WTC11 (cell line): ENCODE measurements around the gene IMP3. TPM values are rescaled to one million over a fixed set of nuclear protein-coding genes. Genes with fewer than 3 reads are reported as not detected.

ENCODE experiments used
- ATAC-seq: fragments of 200-7000 bp; cut with Tn5 transposase; 2 replicates; pipeline ENCODE4 v1.10.0; 2021; ENCODE audit warnings: mild to moderate bottlenecking, moderate library complexity
- CTCF ChIA-PET: fragments of 300-600 bp; sonication (Branson Sonifier 250); formaldehyde crosslinking; loops from one replicate; lab custom pipeline; 2021; ENCODE audit warnings: antibody characterized with exemption; lab: Charles Lee
- POLR2A ChIA-PET: fragments of 350-600 bp; sonication (Branson Sonifier 250); formaldehyde crosslinking; loops from one replicate; lab custom pipeline; 2021; ENCODE audit warnings: antibody characterized with exemption; lab: Charles Lee
- DNase-seq: peaks from one replicate; pipeline ENCODE4 v3.0.0; 2021; ENCODE audit warnings: low spot score
- H3K27ac Mint-ChIP-seq: 2 replicates; pipeline ENCODE4 v1.8.0; 2021; ENCODE audit warnings: mixed read lengths
- H3K27me3 Mint-ChIP-seq: 2 replicates; pipeline ENCODE4 v1.8.0; 2021; ENCODE audit warnings: low read depth, mild to moderate bottlenecking, moderate library complexity, mixed read lengths
- H3K36me3 Mint-ChIP-seq: 2 replicates; pipeline ENCODE4 v1.8.0; 2021; ENCODE audit warnings: mixed read lengths
- H3K4me1 Mint-ChIP-seq: 2 replicates; pipeline ENCODE4 v1.8.0; 2022; ENCODE audit warnings: mixed read lengths
- H3K4me3 Mint-ChIP-seq: 2 replicates; pipeline ENCODE4 v1.8.0; 2021; ENCODE audit warnings: mild to moderate bottlenecking, moderate library complexity, mixed read lengths
- H3K9me3 Mint-ChIP-seq: 2 replicates; pipeline ENCODE4 v1.8.0; 2021; ENCODE audit warnings: mixed read lengths
- ATF1 ChIP-seq: sonication (generic); formaldehyde crosslinking; IDR thresholded peaks from 2 replicates; pipeline ENCODE4 v1.8.1; 2023; ENCODE audit warnings: mild to moderate bottlenecking, moderate library complexity, missing genetic modification reagents
- CBFB ChIP-seq: sonication (generic); formaldehyde crosslinking; IDR thresholded peaks from 2 replicates; pipeline ENCODE4 v1.8.1; 2022; ENCODE audit warnings: mild to moderate bottlenecking, low read depth, missing genetic modification reagents
- ELF4 ChIP-seq: sonication (generic); formaldehyde crosslinking; IDR thresholded peaks from 2 replicates; pipeline ENCODE4 v1.8.1; 2022; ENCODE audit warnings: low read depth, mild to moderate bottlenecking, moderate library complexity, missing genetic modification reagents
- EMX1 ChIP-seq: fragments of 250-450 bp; sonication (Bioruptor Pico); IDR thresholded peaks from 2 replicates; pipeline ENCODE4 v1.8.0; 2021; ENCODE audit warnings: mild to moderate bottlenecking
- ESRRA ChIP-seq: sonication (generic); formaldehyde crosslinking; IDR thresholded peaks from 2 replicates; pipeline ENCODE4 v1.8.1; 2022; ENCODE audit warnings: mild to moderate bottlenecking, missing genetic modification reagents, borderline replicate concordance
- JAZF1 ChIP-seq: fragments of 250-450 bp; sonication (Bioruptor Pico); IDR thresholded peaks from 2 replicates; pipeline ENCODE4 v1.9.0; 2021; ENCODE audit warnings: moderate library complexity, mild to moderate bottlenecking, inconsistent platforms
- NR1H2 ChIP-seq: sonication (generic); formaldehyde crosslinking; IDR thresholded peaks from 2 replicates; pipeline ENCODE4 v1.9.0; 2021; ENCODE audit warnings: mild to moderate bottlenecking, moderate library complexity, missing genetic modification reagents
- NR3C1 ChIP-seq: sonication (generic); formaldehyde crosslinking; conservative IDR thresholded peaks from 2 replicates; pipeline ENCODE4 v1.8.1; 2023; ENCODE audit warnings: low read depth, mild to moderate bottlenecking, missing genetic modification reagents
- RELA ChIP-seq: sonication (generic); formaldehyde crosslinking; IDR thresholded peaks from 2 replicates; pipeline ENCODE4 v1.8.1; 2022; ENCODE audit warnings: missing genetic modification reagents, mild to moderate bottlenecking, borderline replicate concordance
- SMAD3 ChIP-seq: sonication (generic); formaldehyde crosslinking; IDR thresholded peaks from 2 replicates; pipeline ENCODE4 v1.8.0; 2022; ENCODE audit warnings: missing genetic modification reagents, mild to moderate bottlenecking, borderline replicate concordance
- TP53 ChIP-seq: sonication (generic); formaldehyde crosslinking; IDR thresholded peaks from 2 replicates; pipeline ENCODE4 v1.8.1; 2023; ENCODE audit warnings: mild to moderate bottlenecking, missing genetic modification reagents
- ZNF317 ChIP-seq: sonication (generic); formaldehyde crosslinking; IDR thresholded peaks from 2 replicates; pipeline ENCODE4 v1.8.1; 2023; ENCODE audit warnings: low read depth, mild to moderate bottlenecking, moderate library complexity, missing genetic modification reagents, borderline replicate concordance
- ZNF416 ChIP-seq: fragments of 250-450 bp; sonication (Bioruptor Pico); IDR thresholded peaks from 2 replicates; pipeline ENCODE4 v1.9.0; 2021; ENCODE audit warnings: mild to moderate bottlenecking, inconsistent platforms
- total RNA-seq: library from RNA; stranded (reverse); gene quantifications from 3 replicates; pipeline ENCODE4 v1.2.3, GENCODE V29; 2021
- TF ChIP-seq, protein P1 (sequence below): sonication (generic); formaldehyde crosslinking; IDR thresholded peaks from 2 replicates; pipeline ENCODE4 v1.8.1; 2022; ENCODE audit warnings: low read depth, mild to moderate bottlenecking, moderate library complexity, missing genetic modification reagents, borderline replicate concordance
- TF ChIP-seq, protein P2 (sequence below): fragments of 250-450 bp; sonication (Bioruptor Pico); IDR thresholded peaks from 2 replicates; pipeline ENCODE4 v1.9.0; 2021; ENCODE audit warnings: mild to moderate bottlenecking
- TF ChIP-seq, protein P3 (sequence below): sonication (generic); formaldehyde crosslinking; conservative IDR thresholded peaks from 2 replicates; pipeline ENCODE4 v1.8.1; 2023; ENCODE audit warnings: mild to moderate bottlenecking, low read depth, missing genetic modification reagents, moderate library complexity
- TF ChIP-seq, protein P4 (sequence below): fragments of 250-450 bp; sonication (Bioruptor Pico); IDR thresholded peaks from 2 replicates; pipeline ENCODE4 v1.9.0; 2021; ENCODE audit warnings: moderate library complexity, mild to moderate bottlenecking, inconsistent platforms, borderline replicate concordance
- TF ChIP-seq, protein P5 (sequence below): sonication (generic); formaldehyde crosslinking; IDR thresholded peaks from 2 replicates; pipeline ENCODE4 v1.8.1; 2023; ENCODE audit warnings: mild to moderate bottlenecking, missing genetic modification reagents
- TF ChIP-seq, protein P6 (sequence below): sonication (generic); formaldehyde crosslinking; IDR thresholded peaks from 2 replicates; pipeline ENCODE4 v1.8.0; 2022; ENCODE audit warnings: mild to moderate bottlenecking, missing genetic modification reagents
- TF ChIP-seq, protein P7 (sequence below): sonication (generic); formaldehyde crosslinking; IDR thresholded peaks from 2 replicates; pipeline ENCODE4 v1.8.1; 2023; ENCODE audit warnings: mild to moderate bottlenecking, missing genetic modification reagents, moderate library complexity

The IMP3 gene
- total RNA-seq, 1 experiment from 2014 or later = 107 TPM

DNA sequence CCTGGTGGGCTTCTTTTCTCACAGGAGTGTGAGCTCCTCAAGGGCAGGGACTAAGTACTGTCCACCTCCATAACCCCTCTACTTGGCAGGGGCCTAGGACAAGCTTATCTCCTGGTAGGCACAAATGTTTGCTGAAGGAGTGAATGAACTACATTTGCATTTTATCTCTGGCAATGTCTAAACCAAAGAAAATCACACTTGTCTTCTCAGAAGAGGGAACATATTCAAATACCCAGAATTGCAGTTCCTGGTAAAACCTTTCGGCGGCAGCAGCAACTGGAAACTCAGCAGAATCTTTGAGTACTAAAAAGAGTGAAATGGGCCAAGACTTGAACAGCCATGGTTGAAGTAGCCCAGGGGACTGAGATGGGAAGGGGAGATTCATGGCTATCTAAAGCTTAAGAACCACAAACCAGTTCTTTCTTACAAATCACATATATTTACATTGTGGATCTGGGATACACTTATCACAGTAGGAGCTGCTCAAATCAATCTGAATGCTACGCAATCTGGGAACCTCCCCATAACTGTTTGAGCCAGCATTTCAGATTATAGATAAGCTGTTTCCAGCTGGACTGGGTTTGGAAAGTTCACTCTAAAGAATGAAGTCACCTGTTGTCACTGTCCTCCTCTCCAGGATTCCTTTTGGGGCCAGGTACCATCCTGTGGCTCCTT, 42.2 kb downstream of the IMP3 start:
- peak; percentile 35 for DNase-seq
- Mint-ChIP-seq H3K27me3 (no peaks in the 10 kb centered on the region), H3K27ac (no peak overlapping the region), H3K4me1 (no peaks in the 10 kb centered on the region), H3K4me3 (no peak overlapping the region), H3K9me3 (no peaks in the 10 kb centered on the region), H3K36me3 (peaks cover 25% of the 10 kb centered on the region)
- POLR2A ChIA-PET = no interaction called here
- CTCF ChIA-PET = interaction anchor here (0.5 to 2.0 kb wide), 12 partner anchors 10 to 230 kb away, joined by 3 to 7 read pairs (median 4); partner anchors contain the start of genes MAN2C1, PTPN9, SIN3A and SNX33
- peak; percentile 38; the same call in 1 of the 2 replicates for ATAC-seq
- TF ChIP-seq, protein P1, sequence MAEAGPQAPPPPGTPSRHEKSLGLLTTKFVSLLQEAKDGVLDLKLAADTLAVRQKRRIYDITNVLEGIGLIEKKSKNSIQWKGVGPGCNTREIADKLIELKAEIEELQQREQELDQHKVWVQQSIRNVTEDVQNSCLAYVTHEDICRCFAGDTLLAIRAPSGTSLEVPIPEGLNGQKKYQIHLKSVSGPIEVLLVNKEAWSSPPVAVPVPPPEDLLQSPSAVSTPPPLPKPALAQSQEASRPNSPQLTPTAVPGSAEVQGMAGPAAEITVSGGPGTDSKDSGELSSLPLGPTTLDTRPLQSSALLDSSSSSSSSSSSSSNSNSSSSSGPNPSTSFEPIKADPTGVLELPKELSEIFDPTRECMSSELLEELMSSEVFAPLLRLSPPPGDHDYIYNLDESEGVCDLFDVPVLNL (CRISPR knock-in tag) = no peak
- TF ChIP-seq, protein P2, sequence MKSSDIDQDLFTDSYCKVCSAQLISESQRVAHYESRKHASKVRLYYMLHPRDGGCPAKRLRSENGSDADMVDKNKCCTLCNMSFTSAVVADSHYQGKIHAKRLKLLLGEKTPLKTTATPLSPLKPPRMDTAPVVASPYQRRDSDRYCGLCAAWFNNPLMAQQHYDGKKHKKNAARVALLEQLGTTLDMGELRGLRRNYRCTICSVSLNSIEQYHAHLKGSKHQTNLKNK (CRISPR knock-in tag) = no peak
- TF ChIP-seq CBFB (CRISPR knock-in tag) (no peak), TP53 (CRISPR knock-in tag) (no peak), ZNF317 (CRISPR knock-in tag) (no peak)

DNA sequence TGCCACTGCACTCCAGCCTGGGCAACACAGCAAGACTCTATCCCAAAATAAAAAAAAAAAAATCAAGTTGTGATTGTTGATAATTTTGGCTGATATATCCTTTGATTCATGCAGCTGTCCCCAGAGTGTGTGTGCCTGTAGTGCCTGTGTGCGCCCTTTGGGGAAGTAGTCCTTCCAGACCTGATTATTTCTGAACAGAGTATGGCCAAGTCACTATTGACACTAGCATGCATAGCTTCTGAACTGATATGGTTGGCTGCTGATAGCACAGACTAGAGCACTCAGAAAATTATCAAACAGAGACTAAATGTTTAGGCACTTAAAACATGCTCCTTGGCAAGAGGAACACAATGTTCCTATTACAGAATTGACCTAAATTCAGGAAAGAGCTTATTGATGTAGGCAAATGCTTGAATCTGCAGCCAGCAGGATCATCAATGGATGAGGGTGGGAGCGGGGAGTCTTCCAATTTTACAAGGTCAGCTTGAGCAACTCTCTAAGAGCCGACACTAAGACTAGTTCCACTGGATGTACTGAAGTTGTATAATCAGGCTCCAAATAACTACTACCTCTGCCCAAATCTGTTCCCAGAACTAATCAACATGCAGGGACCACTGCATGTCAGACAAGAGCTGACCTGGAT, 43.2 kb downstream of the IMP3 start:
- Mint-ChIP-seq H3K27me3 (no peaks in the 10 kb centered on the region), H3K36me3 (peaks cover 25% of the 10 kb centered on the region), H3K27ac (no peak overlapping the region), H3K9me3 (no peaks in the 10 kb centered on the region), H3K4me1 (no peaks in the 10 kb centered on the region), H3K4me3 (no peak overlapping the region)
- TF ChIP-seq, protein P3, sequence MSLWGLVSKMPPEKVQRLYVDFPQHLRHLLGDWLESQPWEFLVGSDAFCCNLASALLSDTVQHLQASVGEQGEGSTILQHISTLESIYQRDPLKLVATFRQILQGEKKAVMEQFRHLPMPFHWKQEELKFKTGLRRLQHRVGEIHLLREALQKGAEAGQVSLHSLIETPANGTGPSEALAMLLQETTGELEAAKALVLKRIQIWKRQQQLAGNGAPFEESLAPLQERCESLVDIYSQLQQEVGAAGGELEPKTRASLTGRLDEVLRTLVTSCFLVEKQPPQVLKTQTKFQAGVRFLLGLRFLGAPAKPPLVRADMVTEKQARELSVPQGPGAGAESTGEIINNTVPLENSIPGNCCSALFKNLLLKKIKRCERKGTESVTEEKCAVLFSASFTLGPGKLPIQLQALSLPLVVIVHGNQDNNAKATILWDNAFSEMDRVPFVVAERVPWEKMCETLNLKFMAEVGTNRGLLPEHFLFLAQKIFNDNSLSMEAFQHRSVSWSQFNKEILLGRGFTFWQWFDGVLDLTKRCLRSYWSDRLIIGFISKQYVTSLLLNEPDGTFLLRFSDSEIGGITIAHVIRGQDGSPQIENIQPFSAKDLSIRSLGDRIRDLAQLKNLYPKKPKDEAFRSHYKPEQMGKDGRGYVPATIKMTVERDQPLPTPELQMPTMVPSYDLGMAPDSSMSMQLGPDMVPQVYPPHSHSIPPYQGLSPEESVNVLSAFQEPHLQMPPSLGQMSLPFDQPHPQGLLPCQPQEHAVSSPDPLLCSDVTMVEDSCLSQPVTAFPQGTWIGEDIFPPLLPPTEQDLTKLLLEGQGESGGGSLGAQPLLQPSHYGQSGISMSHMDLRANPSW (CRISPR knock-in tag) = no peak
- TF ChIP-seq, protein P4, sequence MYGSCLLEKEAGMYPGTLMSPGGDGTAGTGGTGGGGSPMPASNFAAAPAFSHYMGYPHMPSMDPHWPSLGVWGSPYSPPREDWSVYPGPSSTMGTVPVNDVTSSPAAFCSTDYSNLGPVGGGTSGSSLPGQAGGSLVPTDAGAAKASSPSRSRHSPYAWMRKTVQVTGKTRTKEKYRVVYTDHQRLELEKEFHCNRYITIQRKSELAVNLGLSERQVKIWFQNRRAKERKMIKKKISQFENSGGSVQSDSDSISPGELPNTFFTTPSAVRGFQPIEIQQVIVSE = no peak
- TF ChIP-seq SMAD3 (CRISPR knock-in tag) (no peak), NR1H2 (CRISPR knock-in tag) (no peak), JAZF1 (CRISPR knock-in tag) (no peak), ZNF416 (CRISPR knock-in tag) (no peak), ESRRA (no peak), ELF4 (CRISPR knock-in tag) (no peak), EMX1 (CRISPR knock-in tag) (no peak), ATF1 (CRISPR knock-in tag) (no peak), ZNF317 (CRISPR knock-in tag) (no peak), RELA (CRISPR knock-in tag) (no peak), NR3C1 (CRISPR knock-in tag) (no peak)
- TF ChIP-seq, protein P5, sequence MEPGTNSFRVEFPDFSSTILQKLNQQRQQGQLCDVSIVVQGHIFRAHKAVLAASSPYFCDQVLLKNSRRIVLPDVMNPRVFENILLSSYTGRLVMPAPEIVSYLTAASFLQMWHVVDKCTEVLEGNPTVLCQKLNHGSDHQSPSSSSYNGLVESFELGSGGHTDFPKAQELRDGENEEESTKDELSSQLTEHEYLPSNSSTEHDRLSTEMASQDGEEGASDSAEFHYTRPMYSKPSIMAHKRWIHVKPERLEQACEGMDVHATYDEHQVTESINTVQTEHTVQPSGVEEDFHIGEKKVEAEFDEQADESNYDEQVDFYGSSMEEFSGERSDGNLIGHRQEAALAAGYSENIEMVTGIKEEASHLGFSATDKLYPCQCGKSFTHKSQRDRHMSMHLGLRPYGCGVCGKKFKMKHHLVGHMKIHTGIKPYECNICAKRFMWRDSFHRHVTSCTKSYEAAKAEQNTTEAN = no peak
- TF ChIP-seq, protein P6, sequence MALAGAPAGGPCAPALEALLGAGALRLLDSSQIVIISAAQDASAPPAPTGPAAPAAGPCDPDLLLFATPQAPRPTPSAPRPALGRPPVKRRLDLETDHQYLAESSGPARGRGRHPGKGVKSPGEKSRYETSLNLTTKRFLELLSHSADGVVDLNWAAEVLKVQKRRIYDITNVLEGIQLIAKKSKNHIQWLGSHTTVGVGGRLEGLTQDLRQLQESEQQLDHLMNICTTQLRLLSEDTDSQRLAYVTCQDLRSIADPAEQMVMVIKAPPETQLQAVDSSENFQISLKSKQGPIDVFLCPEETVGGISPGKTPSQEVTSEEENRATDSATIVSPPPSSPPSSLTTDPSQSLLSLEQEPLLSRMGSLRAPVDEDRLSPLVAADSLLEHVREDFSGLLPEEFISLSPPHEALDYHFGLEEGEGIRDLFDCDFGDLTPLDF (CRISPR knock-in tag) = no peak
- TF ChIP-seq, protein P7, sequence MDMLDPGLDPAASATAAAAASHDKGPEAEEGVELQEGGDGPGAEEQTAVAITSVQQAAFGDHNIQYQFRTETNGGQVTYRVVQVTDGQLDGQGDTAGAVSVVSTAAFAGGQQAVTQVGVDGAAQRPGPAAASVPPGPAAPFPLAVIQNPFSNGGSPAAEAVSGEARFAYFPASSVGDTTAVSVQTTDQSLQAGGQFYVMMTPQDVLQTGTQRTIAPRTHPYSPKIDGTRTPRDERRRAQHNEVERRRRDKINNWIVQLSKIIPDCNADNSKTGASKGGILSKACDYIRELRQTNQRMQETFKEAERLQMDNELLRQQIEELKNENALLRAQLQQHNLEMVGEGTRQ (CRISPR knock-in tag) = no peak
- POLR2A ChIA-PET = no interaction called here
- ATAC-seq (no peak), DNase-seq (no peak)
- CTCF ChIA-PET = interaction anchor here (0.5 to 2.0 kb wide), 8 partner anchors 11 to 229 kb away, joined by 3 to 7 read pairs (median 4); partner anchors contain the start of genes MAN2C1, PTPN9, SIN3A and SNX33
